Measurements from ENCODE around the gene DGKQ.

The DGKQ gene

DNA sequence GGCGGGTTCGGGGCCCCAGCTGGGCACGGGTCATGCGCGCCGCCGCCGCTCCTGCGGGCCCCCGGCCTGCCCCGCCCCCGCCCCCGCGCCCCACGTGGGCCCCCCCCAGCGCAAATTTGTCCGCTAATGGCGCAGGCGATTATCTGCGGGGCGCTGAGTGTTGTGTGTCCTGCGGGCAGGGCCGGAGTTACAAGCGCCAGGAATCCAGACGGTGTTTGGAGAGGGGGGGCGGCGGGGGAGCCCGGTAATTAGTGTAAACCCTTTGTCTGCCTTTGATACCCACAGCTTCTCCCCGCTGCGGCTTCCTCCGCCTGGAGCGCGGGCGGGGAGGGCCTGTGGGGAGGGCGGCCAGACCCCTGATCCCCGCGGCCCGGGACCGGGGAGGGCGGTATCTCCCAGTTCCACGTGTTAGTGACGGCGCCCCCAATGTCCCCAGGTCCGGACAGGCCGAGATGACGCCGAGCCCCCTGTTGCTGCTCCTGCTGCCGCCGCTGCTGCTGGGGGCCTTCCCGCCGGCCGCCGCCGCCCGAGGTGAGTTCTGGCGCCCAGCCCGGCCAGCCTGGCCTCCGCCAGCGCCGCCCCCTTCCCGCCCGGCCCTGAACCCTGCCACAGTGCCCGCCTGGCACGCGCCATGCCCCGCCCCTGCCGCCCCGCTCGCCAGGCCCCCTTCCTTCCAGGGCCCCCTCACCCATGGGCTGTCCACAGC, 38.8 kb upstream of the DGKQ start:
- ATAC-seq: no peak
- H3K9me3 Mint-ChIP-seq: no peaks in the 10 kb centered on the region
- H3K4me1 Mint-ChIP-seq: peaks cover 28% of the 10 kb centered on the region
- H3K4me3 Mint-ChIP-seq: peak overlapping the region; percentile 62 to 71
- H3K27ac Mint-ChIP-seq: peak overlapping the region in 1 of 2 donors; percentile 19
- H3K27me3 Mint-ChIP-seq: peaks cover 23% of the 10 kb centered on the region
- peak; percentile 28 to 34 for DNase-seq

DNA sequence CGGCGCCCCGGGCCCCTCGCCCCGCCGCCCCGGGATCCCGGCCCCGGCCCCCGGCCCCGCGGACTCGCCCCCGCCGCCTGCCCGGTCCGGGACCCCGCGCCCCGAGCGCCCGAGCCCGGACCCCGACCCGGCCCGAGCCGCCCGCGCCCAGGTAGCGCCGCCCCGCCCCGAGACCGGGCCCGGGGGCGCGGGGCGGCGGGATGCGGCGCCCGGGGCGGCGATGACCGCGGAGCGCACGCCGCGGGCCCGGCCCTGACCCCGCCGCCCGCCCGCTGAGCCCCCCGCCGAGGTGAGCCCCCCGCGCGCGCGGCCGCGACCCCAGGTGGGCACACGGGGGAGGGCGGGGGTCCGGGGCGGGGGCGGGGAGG, 38.3 kb upstream of the DGKQ start:
- H3K27ac Mint-ChIP-seq: no peak overlapping the region
- peaks cover 28% of the 10 kb centered on the region for H3K4me1 Mint-ChIP-seq
- no peak for ATAC-seq
- H3K4me3 Mint-ChIP-seq: peak overlapping the region; percentile 45 to 83
- H3K9me3 Mint-ChIP-seq: peaks cover 0 to 5% of the 10 kb centered on the region in 2 donors
- peaks cover 28% of the 10 kb centered on the region for H3K27me3 Mint-ChIP-seq
- DNase-seq: no peak

DNA sequence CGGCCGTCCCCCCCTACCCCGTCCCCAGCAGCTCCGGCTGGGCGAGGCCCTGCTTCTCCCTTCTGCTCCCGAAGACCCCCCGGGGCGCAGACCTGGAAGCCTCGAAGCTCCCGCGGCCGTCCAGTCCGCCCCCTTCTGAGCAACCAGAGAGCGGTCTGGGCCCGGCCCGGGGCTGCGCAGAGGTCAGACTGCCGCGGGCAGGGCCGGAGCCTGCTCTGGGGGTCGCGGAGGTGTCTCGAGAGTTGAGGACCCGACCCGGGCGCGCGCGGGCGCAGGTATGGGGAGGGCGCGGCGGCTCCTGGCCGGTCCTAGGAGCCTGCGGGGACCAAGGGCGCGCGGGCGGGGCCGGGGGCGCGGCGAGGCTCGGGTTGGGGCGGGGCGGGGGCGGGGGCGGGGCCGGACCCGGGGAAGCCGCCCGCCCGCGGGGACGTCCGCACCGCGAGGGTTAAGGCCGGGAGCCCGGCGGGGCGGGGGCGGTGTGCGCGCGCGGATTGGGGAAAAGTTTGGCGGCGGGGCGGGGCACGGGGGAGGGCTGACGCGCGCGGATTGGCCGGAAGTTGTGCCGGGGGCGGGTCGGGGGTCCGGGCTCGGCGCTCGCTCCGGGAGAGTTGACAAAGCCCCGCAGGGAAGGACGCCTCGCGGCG, 37.8 kb upstream of the DGKQ start, which contains the start of gene FGFRL1:
Gene FGFRL1 (plus strand): TSS at position 605 of the 644 bp plus-strand sequence. CDS start 860 bp downstream, outside the sequence.
- Mint-ChIP-seq H3K9me3 (peaks cover 0 to 6% of the 10 kb centered on the region in 2 donors), H3K27me3 (peaks cover 33% of the 10 kb centered on the region), H3K4me1 (peaks cover 28% of the 10 kb centered on the region), H3K27ac (peak within 1 kb of the TSS; percentile 19 to 78), H3K4me3 (peak within 1 kb of the TSS; percentile 83 to 89)
- DNase-seq (peak; percentile 87 to 88), ATAC-seq (peak; percentile 56)

DNA sequence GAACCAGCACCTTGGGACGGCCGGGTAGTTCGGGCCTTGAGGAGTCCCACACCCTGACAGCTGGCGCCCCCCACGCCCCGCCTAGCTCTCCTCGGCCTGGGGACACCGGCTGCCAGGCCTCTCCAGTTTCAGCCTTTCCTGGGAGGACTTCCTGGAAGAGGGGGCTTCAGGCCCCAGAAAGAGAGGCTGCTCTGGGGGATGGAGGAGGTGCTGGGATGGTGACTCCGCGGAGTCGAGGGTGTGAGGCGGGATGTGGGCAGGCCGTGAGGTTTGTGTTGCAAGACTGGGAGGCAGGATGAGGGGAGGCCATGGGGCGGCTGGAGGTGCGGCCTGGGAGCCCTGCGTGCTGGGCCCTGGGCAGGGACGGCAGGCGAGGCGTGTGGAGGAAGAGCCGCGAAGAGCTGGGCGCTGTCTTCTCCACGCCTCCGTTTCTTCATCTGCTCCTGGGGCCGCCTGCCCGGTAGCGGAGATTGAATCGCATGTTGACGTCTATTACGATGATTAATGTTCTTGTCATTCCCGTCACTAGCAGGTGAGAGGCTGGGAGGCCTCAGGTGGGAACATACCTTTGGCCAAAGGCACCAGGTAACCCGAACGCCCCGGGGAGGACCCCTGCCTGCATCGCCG, 37.1 kb upstream of the DGKQ start:
- Mint-ChIP-seq H3K4me3 (peak overlapping the region; percentile 83 to 89), H3K9me3 (peaks cover 0 to 6% of the 10 kb centered on the region in 2 donors), H3K27ac (peak overlapping the region in 1 of 2 donors; percentile 78), H3K4me1 (peaks cover 28% of the 10 kb centered on the region), H3K27me3 (peaks cover 40% of the 10 kb centered on the region)
- DNase-seq (peak in 1 of 2 donors; percentile 89), ATAC-seq (peak; percentile 78)

DNA sequence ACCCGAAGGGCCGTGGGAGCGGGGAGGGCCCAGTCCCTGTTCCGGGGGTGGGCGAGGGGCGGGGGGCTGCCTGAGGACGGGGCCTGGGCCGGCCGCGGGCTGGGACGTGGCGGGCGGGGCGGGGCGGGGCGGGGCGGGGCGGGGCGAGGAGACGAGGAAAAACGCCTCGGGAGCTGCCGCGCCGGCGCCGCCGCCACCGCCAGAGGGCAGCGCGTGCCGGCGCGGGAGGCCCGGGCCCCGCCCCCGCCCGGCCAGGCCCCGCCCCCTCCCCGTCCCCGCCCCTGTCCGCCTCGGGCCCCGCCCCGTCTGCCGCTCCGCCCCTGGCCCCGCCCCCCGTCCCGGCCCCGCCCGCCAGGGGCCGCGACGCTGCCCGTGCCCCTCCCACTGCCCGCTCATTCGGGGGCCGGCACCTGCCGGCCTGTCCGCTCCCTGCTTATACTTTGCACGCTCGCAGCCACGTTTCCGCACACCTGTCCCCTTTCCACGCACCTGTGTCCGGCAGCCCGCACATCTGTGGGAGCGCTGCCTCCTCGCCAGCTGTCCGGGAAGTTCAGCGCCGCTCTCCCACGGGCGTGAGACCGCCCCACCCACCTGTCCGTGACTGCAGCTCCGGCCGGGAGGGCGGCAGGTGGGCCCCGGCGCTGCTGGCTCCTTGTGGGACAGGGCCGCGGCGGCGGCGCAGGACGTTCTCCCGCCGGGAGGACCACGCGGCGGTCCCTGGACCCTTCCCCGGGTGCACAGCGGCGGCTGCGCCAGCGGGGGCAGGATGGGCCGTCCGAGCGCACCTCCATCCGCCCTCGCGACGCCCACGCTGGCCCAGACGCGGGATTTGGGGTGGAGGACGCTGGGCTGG, 36.4 kb upstream of the DGKQ start:
- Mint-ChIP-seq H3K4me3 (peak overlapping the region; percentile 84 to 89), H3K27ac (no peak overlapping the region), H3K4me1 (peaks cover 28% of the 10 kb centered on the region), H3K27me3 (peaks cover 46% of the 10 kb centered on the region), H3K9me3 (peaks cover 0 to 6% of the 10 kb centered on the region in 2 donors)
- ATAC-seq: peak; percentile 19
- DNase-seq: peak; percentile 67 to 80

DNA sequence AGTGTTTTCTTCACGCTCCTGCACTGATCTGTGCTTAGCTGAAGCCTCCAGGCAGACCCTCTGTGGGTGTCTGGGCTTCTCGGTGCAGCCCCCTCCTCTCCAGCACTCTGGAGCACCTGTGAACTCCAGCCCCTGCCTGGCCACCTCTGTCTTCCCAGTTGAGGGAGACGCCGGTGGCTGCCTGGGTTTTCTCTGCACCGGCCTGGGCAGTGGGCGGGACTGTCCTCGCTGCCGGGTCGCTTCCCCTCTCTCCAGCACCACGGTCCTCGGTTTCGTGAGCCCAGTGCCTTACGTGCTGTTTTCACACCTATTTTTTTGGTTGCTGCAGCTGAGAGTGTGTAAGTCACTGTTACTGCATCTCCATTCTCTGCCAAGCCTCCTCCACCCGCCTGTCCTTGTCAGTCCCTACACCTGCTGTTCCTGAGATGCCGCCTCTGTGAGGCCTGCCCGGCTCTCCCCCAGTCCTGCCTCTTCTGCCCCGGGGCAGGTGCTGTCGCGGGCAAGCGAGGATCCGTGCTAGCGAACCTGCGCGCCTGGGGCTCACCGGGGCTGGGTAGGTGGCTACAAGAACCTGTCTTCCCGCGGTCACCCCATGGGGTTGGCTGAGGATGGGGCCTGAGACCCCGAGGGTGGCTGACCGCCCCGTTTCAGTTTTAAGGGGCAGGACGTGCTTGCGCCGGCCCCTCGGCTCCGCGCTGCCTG, 35.6 kb upstream of the DGKQ start:
- peaks cover 24% of the 10 kb centered on the region for H3K4me1 Mint-ChIP-seq
- ATAC-seq: no peak
- DNase-seq: peak; percentile 41 to 52
- H3K4me3 Mint-ChIP-seq: peak overlapping the region; percentile 73 to 84
- peaks cover 54% of the 10 kb centered on the region for H3K27me3 Mint-ChIP-seq
- H3K9me3 Mint-ChIP-seq: peaks cover 0 to 6% of the 10 kb centered on the region in 2 donors
- no peak overlapping the region for H3K27ac Mint-ChIP-seq

DNA sequence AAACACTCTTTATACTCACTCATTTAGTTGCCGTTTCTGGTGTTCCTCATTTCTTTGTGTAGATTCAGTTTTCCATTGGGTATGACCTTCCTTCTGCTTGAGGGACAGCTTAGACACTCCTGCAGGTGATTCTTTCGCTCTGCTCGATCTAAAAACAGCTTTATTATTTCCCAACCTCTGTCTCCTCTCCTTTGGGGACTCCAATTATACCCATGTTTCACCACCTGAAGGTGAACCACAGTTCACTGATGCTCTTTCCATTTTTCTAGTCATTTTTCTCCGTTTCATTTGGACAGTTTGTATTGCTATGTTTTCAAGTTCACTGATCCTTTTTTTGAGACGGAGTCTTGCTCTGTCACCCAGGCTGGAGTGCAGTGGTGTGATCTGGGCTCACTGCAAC, 33.5 kb upstream of the DGKQ start:
- no peak for ATAC-seq
- no peak for DNase-seq
- Mint-ChIP-seq H3K4me3 (no peak overlapping the region), H3K9me3 (peaks cover 0 to 6% of the 10 kb centered on the region in 2 donors), H3K4me1 (peaks cover 17% of the 10 kb centered on the region), H3K27ac (no peak overlapping the region), H3K27me3 (peaks cover 70% of the 10 kb centered on the region)

DNA sequence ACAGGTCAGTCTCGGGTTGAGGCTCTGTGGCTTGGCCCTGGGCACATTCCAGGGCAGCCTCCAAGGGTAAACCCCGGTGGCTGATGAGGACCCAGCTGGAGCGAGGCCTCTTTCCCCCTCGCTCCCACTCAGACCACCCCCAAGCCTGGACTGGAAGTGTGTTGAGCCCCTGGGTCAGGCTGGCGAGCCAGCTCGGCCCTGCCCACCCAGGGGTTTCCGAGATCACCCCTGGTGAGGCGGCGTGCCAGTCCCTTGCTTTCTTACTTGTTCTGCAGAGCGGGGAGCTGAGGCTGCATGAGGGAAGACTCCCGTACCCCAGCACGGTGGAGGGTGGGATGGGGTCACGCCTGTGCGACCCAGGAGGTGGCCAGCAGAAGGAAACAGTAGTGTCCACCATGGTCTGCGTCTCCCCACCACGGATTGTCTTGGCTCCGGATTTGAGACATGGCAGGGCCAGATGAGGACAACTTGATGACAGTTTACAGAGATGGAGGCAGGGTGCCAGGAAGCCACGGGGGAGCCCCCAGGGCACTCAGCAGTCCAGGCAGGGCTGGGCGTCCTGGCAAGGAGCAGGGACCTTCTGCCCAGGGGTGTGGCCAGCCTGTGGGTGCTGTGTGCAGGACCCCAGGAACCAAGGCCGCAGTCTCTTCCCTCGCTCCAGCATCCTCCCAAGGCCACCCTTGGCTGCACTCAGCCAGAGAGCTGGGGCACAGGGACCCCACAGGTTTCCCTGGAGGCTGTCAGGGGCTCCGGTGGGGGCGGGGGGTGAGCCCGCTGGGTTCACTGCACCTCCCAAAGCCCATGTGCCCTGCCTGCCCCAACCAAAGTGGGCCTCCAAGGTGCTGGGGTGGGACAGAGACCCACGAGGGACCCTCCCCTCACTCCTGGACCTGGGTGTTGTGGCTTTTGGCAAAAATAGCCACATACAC, 31.5 kb upstream of the DGKQ start:
- H3K27me3 Mint-ChIP-seq: peaks cover 90% of the 10 kb centered on the region
- peaks cover 8% of the 10 kb centered on the region for H3K4me1 Mint-ChIP-seq
- ATAC-seq (no peak), DNase-seq (no peak)
- no peak overlapping the region for H3K27ac Mint-ChIP-seq
- H3K4me3 Mint-ChIP-seq: no peak overlapping the region
- H3K9me3 Mint-ChIP-seq: peaks cover 0 to 6% of the 10 kb centered on the region in 2 donors

DNA sequence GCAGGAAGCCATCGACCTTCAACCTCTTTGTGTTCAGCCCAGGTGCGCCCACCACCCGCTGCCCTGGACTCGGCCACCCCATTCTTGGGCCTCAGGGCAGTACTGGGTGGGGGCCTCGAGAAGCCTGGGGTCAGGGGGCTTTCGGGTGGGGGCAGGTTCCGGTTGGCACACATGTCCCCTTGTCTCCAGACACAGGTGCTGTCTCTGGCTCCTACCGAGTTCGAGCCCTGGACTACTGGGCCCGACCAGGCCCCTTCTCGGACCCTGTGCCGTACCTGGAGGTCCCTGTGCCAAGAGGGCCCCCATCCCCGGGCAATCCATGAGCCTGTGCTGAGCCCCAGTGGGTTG, 30.7 kb upstream of the DGKQ start:
- H3K4me1 Mint-ChIP-seq: peaks cover 8% of the 10 kb centered on the region
- H3K27me3 Mint-ChIP-seq: peaks cover 94% of the 10 kb centered on the region

DNA sequence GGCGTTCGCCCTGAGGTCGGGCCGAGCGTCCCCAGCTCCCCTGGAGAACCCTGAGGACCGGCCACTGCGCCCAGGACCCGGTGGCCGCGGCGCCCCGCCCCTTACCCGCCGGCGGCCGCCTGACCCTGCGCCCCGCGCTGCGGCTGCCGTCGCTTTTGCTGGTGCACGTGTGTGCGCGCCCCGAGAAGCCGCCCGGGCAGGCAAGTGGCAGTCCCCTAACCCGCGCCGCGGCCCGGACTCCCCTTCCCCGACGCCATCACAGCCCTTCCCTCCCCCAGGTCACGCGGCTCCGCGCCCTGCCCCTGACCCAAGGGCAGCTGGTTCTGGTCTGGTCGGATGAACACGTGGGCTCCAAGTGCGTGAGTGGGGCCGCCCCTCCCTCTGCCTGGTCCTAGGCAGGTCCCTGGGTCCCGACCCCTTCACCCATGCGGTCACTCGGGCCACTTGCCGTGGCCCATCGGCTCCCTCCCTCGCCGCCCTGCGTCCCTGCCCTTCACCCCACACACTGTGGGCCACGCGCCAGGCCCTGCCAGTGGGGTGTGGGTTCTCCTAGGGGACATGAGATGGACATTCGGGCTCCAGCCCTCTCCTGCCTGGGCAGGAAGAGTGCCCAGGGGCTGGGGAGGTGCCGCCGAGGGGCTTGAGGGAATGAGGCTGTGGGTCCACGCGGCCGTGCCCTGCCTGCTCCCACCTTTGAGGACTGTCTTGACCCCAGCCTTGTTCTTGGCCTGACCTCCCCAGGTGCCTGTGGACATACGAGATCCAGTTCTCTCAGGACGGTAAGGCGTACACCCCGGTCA, 30.1 kb upstream of the DGKQ start:
- Mint-ChIP-seq H3K4me1 (peaks cover 9% of the 10 kb centered on the region), H3K4me3 (peak overlapping the region in 1 of 2 donors; percentile 18), H3K9me3 (peaks cover 0 to 6% of the 10 kb centered on the region in 2 donors), H3K27me3 (peaks cover 94% of the 10 kb centered on the region), H3K27ac (no peak overlapping the region)
- peak; percentile 31 for ATAC-seq
- no peak for DNase-seq

More for the DNA sequence above, 30.7 kb upstream of the DGKQ start:
- no peak overlapping the region for H3K27ac Mint-ChIP-seq
- DNase-seq: no peak
- peaks cover 0 to 6% of the 10 kb centered on the region in 2 donors for H3K9me3 Mint-ChIP-seq
- H3K4me3 Mint-ChIP-seq: no peak overlapping the region
- ATAC-seq: no peak

DNA sequence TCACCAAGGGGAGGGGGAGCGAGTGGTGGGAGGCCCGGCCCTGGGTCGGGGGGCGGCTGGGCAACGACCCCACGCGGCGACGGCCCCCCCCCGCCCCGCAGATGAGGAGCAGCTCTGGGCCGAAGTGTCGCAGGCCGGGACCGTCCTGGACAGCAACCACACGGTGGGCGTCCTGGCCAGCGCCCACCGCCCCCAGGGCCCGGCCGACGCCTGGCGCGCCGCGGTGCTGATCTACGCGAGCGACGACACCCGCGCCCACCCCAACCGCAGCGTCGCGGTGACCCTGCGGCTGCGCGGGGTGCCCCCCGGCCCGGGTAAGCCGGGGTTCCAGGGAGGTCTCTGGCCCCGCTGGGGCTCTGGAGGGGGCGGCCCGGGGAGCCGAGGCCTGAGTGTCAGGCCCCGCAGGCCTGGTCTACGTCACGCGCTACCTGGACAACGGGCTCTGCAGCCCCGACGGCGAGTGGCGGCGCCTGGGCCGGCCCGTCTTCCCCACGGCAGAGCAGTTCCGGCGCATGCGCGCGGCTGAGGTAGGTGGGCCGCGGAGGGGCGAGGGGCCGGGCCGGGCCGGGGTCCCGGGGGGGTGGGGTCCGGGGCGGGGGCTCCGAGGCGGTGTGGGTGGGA, 29.4 kb upstream of the DGKQ start:
- H3K4me1 Mint-ChIP-seq: peaks cover 16% of the 10 kb centered on the region
- ATAC-seq (peak; percentile 21), DNase-seq (no peak)
- peaks cover 0 to 6% of the 10 kb centered on the region in 2 donors for H3K9me3 Mint-ChIP-seq
- H3K27ac Mint-ChIP-seq: no peak overlapping the region
- peaks cover 94% of the 10 kb centered on the region for H3K27me3 Mint-ChIP-seq
- no peak overlapping the region for H3K4me3 Mint-ChIP-seq

DNA sequence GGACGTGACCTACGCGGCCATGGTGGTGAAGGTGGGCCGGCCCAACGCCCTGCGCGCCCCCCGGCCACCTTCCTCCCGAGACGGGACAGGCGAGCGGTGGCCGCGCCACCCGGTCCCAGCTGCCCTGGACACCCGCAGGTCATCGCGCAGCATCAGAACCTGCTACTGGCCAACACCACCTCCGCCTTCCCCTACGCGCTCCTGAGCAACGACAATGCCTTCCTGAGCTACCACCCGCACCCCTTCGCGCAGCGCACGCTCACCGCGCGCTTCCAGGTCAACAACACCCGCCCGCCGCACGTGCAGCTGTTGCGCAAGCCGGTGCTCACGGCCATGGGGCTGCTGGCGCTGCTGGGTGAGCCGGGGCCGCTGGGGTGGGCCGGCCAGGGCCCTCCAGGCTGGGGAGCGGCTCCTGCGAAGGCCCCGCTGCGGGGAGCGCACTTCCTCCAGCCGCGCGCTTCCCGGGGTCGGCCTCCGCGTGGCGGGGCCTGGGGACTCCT, 28.8 kb upstream of the DGKQ start:
- ATAC-seq (no peak), DNase-seq (no peak)
- Mint-ChIP-seq H3K27me3 (peaks cover 91% of the 10 kb centered on the region), H3K27ac (no peak overlapping the region), H3K9me3 (peaks cover 0 to 6% of the 10 kb centered on the region in 2 donors), H3K4me1 (peaks cover 17% of the 10 kb centered on the region), H3K4me3 (peak overlapping the region in 1 of 2 donors; percentile 37)

Data from stimulated activated naive CD8-positive, alpha-beta T cell treated with anti-CD3 and anti-CD28 coated beads, Interleukin-15, amount 100 ng/mL, for 72 hours (primary cell).